Left lung (tissue), 10 donors: ENCODE measurements around the gene R3HCC1L. TPM values are rescaled to one million over a fixed set of nuclear protein-coding genes. Genes with fewer than 3 reads are reported as not detected.
"Not testable (repeated sequence)": the region's sequence is repeated elsewhere in the genome, so short reads cannot be mapped to it uniquely, and the experiment has no call there.

Experiments used
- ATAC-seq: fragments of 200-7000 bp; cut with Tn5 transposase; one replicate; pipeline ENCODE4 v1.9.1; 2020; ENCODE audit warnings: moderate library complexity
- DNase-seq, 4 donors: peaks; one replicate each; pipeline ENCODE4 v3.0.0-alpha.2; 2013 to 2020
- H3K27ac ChIP-seq, 2 donors: fragments of 200-600 bp; sonication (generic) in 1 of 2; one replicate each; pipeline versions ENCODE4 v1.5.0 to v1.8.0; 2020 to 2021
- H3K27me3 ChIP-seq, 2 donors: fragments of 200-600 bp; sonication (generic) in 1 of 2; one replicate each; pipeline versions ENCODE4 v1.5.0 to v1.8.0; 2020 to 2021
- H3K36me3 ChIP-seq, 2 donors: fragments of 200-600 bp; sonication (generic) in 1 of 2; one replicate each; pipeline versions ENCODE4 v1.5.0 to v1.8.0; 2020 to 2021
- H3K4me1 ChIP-seq, 2 donors: fragments of 200-600 bp; one replicate each; pipeline ENCODE4 v1.8.0; 2021
- H3K4me3 ChIP-seq, 2 donors: fragments of 200-600 bp; sonication (generic) in 1 of 2; one replicate each; pipeline versions ENCODE4 v1.5.0 to v1.8.0; 2020 to 2021; ENCODE audit warnings: mild to moderate bottlenecking in 1 of 2
- H3K9me3 ChIP-seq, 2 donors: fragments of 200-600 bp; sonication (generic) in 1 of 2; one replicate each; pipeline versions ENCODE4 v1.5.0 to v1.8.0; 2020 to 2021
- intact Hi-C, 2 donors: fragments of 100-400 bp; cut with DNase I; formaldehyde crosslinking; loops; one replicate each; pipeline versions ENCODE4 v1.11.2 to v1.14.2; 2022
- polyA plus RNA-seq, 6 donors: library from polyadenylated mRNA; unstranded; fragments of 120-200 nt; gene quantifications; one replicate each; pipeline ENCODE4 v1.2.1, GENCODE V29; 2013; ENCODE audit not compliant: insufficient read length in 6 of 6
- total RNA-seq, 2 donors: library from RNA; stranded (reverse); fragmentation: NEBNext Ultra II Directional; extraction: Animal tissue kit (Norgen Biotek cat#: 25700); gene quantifications; one replicate each; pipeline ENCODE4 v1.2.1, GENCODE V29; 2021
- TF ChIP-seq, protein P1 (sequence below), 2 donors: fragments of 200-600 bp; sonication (generic) in 1 of 2; IDR thresholded peaks; one replicate each; pipeline versions ENCODE4 v1.5.0 to v1.8.0; 2021; ENCODE audit warnings: antibody characterized with exemption in 2 of 2
- donor health status: DM: no; HTN: yes; CAD: no.
- donor health status: DM: no; HTN: no; CAD: no.

R3HCC1L gene
- total and polyA plus RNA-seq, 8 donors, result 10.3 to 24.1 (median 18.5) TPM

DNA sequence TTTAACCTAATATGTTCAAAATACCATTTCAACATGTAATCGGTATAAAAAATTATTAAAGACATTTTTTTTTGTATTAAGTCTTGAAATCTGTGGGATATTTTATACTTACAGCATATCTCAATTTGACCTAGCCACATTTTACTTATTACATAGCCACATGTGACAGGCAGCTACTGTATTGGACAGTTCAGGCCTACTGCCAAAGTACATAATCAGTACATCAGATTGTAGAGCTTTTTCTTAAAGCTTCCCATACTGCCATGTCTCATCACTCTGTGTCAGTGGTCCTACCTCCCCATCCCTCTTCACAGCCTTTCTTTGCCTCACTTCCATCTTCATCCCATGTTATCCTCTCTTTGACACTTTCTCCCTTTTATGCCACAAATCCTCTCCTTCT lies 90.5 kb downstream of the R3HCC1L start:
- intact Hi-C loops, result no loop called here
- Histone ChIP-seq H3K27me3 (no peaks in the 10 kb centered on the region), H3K4me3 (no peak overlapping the region), H3K4me1 (peaks cover 0 to 6% of the 10 kb centered on the region in 2 donors), H3K27ac (no peak overlapping the region), H3K36me3 (no peaks in the 10 kb centered on the region), H3K9me3 (peaks cover 0 to 8% of the 10 kb centered on the region in 2 donors)
- no peak for ATAC-seq
- TF ChIP-seq, protein P1, sequence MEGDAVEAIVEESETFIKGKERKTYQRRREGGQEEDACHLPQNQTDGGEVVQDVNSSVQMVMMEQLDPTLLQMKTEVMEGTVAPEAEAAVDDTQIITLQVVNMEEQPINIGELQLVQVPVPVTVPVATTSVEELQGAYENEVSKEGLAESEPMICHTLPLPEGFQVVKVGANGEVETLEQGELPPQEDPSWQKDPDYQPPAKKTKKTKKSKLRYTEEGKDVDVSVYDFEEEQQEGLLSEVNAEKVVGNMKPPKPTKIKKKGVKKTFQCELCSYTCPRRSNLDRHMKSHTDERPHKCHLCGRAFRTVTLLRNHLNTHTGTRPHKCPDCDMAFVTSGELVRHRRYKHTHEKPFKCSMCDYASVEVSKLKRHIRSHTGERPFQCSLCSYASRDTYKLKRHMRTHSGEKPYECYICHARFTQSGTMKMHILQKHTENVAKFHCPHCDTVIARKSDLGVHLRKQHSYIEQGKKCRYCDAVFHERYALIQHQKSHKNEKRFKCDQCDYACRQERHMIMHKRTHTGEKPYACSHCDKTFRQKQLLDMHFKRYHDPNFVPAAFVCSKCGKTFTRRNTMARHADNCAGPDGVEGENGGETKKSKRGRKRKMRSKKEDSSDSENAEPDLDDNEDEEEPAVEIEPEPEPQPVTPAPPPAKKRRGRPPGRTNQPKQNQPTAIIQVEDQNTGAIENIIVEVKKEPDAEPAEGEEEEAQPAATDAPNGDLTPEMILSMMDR (IDR thresholded peaks at IDR 0.05), result no peak
- DNase-seq, result no peak

DNA sequence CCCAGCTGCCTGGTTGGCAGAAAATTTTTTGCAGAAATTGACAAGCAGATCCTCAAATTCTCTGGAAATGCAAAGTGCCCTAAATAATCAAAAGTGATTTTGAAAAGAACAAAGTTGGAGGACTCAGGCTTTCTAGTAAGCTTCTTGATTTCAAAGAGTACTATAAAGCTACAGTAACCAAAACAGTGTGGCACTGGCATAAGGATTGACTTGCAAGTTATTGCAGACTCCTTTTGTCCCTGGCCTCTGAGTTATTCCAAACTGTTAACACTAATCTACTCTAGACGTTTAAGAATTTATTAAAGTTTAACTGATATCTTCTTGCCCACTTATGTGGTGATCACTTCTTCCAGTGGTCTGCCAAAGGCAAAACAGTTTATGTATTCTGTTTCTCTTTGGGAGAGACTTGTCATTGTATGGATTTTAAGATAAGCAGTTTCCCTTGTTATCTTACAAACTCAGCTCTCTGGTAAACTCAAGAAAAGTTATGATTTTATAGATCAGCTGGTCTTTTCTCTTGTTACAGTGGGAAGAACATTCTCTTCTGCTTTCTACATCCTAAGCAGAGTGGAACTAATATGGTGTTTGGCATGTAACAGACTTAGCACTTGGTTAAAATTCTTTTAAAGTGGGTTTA lies 92.2 kb downstream of the R3HCC1L start:
- no peak for ATAC-seq
- TF ChIP-seq, protein P1 (IDR thresholded peaks at IDR 0.05), result no peak
- peaks cover 0 to 5% of the 10 kb centered on the region in 2 donors for H3K9me3 ChIP-seq
- intact Hi-C loops, result no loop called here
- H3K27me3 ChIP-seq, result no peaks in the 10 kb centered on the region
- H3K4me1 ChIP-seq, result peaks cover 0 to 6% of the 10 kb centered on the region in 2 donors
- no peak overlapping the region for H3K4me3 ChIP-seq
- no peak overlapping the region for H3K27ac ChIP-seq
- H3K36me3 ChIP-seq, result peaks cover 0 to 6% of the 10 kb centered on the region in 2 donors
- DNase-seq, result no peak

DNA sequence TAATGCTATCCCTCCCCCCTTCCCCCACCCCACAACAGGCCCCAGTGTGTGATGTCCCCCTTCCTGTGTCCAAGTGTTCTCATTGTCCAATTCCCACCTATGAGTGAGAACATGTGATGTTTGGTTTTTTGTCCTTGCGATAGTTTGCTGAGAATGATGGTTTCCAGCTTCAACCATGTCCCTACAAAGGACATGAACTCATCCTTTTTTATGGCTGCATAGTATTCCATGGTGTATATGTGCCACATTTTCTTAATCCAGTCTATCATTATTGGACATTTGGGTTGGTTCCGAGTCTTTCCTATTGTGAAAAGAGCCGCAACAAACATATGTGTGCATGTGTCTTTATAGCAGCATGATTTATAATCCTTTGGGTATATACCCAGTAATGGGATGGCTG lies 93.3 kb downstream of the R3HCC1L start:
- H3K36me3 ChIP-seq, result peaks cover 0 to 12% of the 10 kb centered on the region in 2 donors
- H3K4me3 ChIP-seq, H3K9me3 ChIP-seq, H3K27ac ChIP-seq, H3K27me3 ChIP-seq, ATAC-seq, intact Hi-C loops, DNase-seq, H3K4me1 ChIP-seq: not testable (repeated sequence)

DNA sequence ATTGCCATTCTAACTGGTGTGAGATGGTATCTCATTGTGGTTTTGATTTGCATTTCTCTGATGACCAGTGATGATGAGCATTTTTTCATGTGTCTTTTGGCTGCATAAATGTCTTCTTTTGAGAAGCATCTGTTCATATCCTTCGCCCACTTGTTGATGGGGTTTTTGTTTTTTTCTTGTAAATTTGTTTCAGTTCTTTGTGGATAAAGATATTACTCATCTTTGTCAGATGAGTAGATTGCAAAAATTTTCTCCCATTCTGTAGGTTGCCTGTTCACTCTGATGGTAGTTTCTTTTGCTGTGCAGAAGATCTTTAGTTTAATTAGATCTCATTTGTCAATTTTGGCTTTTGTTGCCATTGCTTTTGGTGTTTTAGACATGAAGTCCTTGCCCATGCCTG lies 93.8 kb downstream of the R3HCC1L start:
- H3K36me3 ChIP-seq, result peaks cover 0 to 12% of the 10 kb centered on the region in 2 donors
- H3K9me3 ChIP-seq, ATAC-seq, H3K4me3 ChIP-seq, DNase-seq, H3K4me1 ChIP-seq, H3K27ac ChIP-seq, H3K27me3 ChIP-seq, intact Hi-C loops: not testable (repeated sequence)

DNA sequence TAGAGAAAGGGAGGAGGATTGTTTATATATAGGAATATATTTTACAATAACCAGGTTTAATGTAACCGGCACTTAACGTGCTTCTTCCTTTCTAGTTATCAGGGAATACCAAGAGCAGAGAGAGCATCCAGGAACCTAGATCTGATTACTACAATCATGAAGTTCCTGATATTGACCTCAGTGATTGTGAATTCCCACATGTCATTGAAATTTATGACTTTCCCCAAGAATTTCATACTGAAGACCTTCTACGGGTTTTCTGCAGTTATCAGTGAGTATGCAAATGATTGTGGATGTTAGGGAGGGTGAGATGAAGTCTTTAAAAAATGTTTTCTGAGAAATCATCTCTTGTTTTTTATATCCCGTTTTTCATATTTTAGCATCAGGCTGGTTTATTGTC lies 97.0 kb downstream of the R3HCC1L start:
- H3K27ac ChIP-seq, result no peak overlapping the region
- H3K4me3 ChIP-seq, result no peak overlapping the region
- TF ChIP-seq, protein P1 (IDR thresholded peaks at IDR 0.05), result no peak
- intact Hi-C loops, result no loop called here
- DNase-seq (no peak), ATAC-seq (no peak)
- H3K4me1 ChIP-seq, result no peaks in the 10 kb centered on the region
- H3K27me3 ChIP-seq, result no peaks in the 10 kb centered on the region
- peaks cover 0 to 40% of the 10 kb centered on the region in 2 donors for H3K36me3 ChIP-seq
- H3K9me3 ChIP-seq, result peaks cover 0 to 4% of the 10 kb centered on the region in 2 donors

DNA sequence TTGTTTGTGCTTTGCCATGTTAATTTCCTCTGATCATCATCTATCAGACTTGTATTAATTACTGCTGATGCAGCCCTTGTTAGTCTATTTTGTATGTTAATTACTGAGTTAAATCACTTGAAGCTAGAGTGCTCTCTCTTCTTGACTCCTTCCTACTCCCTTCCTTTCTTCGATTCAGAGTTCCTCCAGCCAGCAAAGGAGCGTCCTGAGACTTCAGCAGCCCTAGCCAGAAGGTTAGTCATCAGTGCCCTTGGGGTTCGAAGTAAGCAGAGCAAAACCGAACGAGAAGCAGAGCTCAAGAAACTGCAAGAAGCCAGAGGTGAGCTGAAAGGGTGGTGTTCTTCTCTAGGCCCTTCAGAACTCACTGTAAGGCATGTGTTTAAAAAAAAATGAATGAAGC lies 101.4 kb downstream of the R3HCC1L start:
- H3K27me3 ChIP-seq, result no peaks in the 10 kb centered on the region
- peaks cover 0 to 77% of the 10 kb centered on the region in 2 donors for H3K36me3 ChIP-seq
- no peak for DNase-seq
- no peak overlapping the region for H3K4me3 ChIP-seq
- TF ChIP-seq, protein P1 (IDR thresholded peaks at IDR 0.05), result no peak
- intact Hi-C loops, result no loop called here
- H3K27ac ChIP-seq, result no peak overlapping the region
- no peaks in the 10 kb centered on the region for H3K4me1 ChIP-seq
- ATAC-seq, result no peak
- no peaks in the 10 kb centered on the region for H3K9me3 ChIP-seq
